NCI-H2227 treated with DMSO at 0.1 percent for 48 hours (cell line): ENCODE results near the gene BRCA1.

Experiments
- DNase-seq: peaks from one replicate; lab custom pipeline; 2025; lab: John Stamatoyannopoulos, UW

The BRCA1 gene

DNA sequence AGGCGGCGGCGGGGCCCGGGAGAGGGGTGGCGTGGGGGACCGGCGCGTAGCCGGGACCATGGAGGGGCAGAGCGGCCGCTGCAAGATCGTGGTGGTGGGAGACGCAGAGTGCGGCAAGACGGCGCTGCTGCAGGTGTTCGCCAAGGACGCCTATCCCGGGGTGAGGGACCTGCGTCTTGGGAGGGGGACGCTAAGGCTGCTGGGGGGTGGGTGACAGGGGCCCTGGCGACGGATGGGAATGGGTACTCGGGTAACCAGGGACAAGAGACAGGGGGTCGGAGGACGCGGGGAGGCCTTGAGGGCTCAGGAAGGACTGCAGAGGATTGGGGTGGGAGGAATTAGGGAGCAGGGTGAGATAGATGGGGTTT, 99.9 kb downstream of the BRCA1 start:
- DNase-seq = no peak

- DNase-seq = peak; percentile 88
Observed at GRCh38 chr17:43024407-43025289, 100.5 kb downstream of the BRCA1 start, which contains the start of gene RND2. Gene RND2, plus strand, starts transcription at chr17:43025231. Its CDS starts 117 bp downstream, at chr17:43025348.

DNA sequence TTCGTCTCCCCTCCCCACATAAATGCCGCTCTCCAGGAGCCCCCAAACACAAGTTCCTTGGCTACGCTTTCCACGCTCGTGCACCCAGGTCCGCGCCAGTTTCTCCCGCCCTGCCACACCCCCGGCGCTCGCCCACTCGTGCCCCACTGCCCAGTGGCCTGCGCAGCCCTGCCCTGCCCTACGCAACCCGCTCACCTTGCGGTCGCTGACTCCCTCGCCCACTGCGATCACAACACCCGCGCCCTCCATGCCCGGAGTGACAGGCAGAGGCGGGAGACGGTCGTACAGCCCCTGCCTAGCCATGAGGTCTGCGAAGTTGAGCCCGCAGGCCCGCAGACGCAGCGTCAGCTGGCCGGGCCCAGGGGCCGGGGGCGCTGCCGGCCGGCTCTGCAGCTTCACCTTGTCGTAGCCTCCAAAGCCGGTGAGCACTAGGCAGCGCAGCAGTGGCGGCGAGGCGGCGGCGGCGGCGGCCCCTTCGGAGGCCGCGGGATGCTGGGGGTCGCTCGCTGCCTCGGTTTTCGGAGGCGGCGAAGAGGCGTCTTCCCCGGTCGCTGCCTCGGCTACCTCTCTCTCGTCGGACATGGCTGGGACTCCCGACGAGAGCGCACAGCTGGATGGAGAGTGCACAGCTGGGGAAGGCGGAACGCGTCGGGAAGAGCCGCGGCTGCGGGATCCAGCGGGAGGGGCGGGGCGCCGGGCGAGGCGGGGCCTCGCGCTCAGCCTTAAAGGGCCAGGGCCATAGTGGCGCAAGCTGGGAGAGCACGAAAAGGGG, 103.2 kb downstream of the BRCA1 start, which contains the start of gene VAT1:
TSS of gene VAT1 (minus strand) at position 645 of the 772 bp plus-strand sequence. CDS start at position 582, 63 bp downstream.
- DNase-seq = peak; percentile 78

DNA sequence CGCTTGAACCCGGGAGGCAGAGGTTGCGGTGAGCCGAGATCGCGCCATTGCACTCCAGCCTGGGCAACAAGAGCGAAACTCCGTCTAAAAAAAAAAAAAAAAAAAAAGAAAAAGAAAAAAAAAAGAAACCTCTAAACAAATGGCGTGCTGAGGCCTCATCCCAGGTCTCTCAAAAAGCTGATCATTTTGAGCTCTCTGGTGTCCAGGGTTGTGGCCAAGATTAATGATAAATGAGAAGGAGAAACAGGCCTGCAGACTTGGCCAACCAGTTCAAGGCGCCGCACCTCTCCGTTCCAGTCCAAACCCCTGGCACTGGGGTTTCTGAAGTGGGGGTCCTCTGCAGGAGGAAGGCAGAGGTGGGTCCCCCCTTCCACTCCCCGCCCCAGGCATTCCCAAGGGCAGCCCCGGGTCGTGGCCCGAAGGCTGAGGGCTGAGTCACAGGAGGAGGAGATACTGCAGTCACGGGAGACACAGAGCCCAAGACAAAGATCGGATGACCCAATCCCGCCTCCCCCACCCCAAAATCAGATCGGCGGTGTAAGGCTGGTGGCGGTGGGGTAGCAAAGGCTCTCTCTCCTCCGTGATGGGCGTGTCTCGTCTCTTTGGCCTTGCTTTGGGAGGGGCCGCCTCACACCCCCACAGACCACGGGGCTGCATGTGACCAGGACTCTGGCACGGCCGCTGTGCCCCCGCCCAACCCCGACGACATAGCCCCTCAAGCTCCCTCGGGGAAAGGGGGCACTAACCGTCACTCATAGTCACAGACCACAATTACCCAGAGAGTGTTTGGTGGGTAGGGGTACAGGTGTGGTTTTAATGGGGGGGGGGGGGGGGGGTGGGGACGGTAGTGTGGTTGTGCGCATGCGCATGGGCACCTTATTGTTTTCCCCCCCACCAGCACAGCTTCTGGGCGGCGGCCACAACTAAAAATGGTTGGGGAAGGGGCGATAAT, 104.1 kb downstream of the BRCA1 start:
- peak; percentile 49 for DNase-seq

- no peak for DNase-seq
Observed at GRCh38 chr17:43020030-43020621, 105.0 kb downstream of the BRCA1 start.

DNA sequence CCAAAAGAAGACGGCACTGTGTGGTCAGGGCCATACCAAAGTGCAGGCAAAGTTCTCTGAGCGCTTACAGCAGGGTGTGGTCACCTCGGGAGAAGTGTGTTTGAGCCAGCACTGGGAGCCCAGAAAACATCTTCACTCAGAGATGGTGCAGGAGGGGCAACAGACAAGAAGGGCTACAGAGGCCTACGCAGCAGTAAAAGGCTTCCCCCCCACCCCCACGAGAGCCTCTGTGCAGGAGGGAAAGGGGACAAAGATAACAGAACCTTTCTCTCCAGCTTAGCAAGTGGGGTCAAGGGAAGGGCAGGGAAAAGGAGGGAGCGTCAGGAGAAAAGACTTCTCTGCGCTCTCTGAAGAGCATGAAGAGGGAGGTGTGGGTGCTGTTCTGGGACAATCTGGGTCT, 105.7 kb downstream of the BRCA1 start:
- no peak for DNase-seq

DNA sequence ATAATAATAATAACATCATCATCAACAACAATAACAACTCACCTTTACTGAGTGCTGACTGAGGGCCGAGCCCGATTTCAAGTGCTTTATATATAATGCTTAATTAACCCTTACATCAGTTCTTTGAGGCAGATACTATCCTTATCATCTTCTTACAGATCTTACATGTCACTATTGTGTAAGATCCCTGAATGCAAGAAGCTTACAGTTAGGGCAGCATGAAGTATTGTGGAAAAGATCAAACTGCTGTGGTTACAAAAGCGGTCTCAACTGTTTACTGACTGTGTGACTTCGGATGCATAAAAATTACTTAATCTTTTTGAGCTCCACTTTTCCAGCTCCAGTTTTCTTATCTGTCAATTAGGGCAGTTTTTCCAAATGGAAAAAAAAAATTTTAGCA, 106.2 kb downstream of the BRCA1 start:
- no peak for DNase-seq

- DNase-seq = peak; percentile 35
Observed at GRCh38 chr17:43018008-43018853, 106.9 kb downstream of the BRCA1 start.

DNA sequence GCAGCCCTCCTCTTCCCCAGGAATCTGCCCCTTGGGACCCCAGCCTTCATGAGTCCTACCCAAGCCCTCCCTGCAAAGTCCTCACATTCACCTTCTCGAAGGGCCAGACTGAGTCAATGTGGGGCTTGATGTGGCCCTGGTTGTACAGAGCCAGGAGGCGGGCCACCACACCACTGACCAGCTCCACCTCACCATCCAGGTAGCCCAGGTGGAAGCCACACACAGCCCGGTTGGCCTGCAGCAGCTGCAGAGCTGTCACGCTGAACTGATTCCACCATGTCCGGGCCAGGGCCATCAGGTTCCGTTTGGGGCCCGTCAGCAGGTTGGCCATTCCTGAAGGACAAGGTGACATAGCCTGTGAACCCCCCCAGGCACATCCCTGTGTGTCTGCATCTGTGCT, 108.9 kb downstream of the BRCA1 start:
- DNase-seq = no peak

- no peak for DNase-seq
Observed at GRCh38 chr17:43015579-43015978, 109.6 kb downstream of the BRCA1 start.

GRCh38 chr17:43014649-43015542, 110.3 kb downstream of the BRCA1 start:
- no peak for DNase-seq

DNA sequence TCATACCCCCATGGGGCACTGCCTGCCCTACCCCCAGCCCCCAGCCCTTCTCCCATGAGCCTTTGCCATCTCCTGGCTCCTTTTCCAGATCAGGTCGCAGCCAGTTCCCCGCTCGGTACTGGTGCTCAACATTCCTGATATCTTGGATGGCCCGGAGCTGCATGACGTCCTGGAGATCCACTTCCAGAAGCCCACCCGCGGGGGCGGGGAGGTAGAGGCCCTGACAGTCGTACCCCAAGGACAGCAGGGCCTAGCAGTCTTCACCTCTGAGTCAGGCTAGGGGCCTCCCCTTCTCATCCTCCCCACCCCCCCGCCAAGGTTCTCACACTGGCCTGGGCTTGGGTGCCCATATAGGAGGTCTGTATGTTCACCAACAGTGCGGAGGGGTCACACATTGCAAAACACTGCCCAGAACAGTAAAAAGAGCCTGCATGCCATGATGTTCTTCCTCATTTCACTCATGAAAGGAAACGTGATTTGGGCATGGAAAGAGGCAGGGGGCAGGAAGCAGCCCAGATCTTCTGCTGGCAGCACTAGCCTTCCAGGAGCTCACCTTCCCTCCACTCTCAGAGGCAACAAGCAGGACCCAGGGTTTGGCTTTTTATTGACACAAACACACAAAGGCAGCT, 111.0 kb downstream of the BRCA1 start:
- DNase-seq = no peak

DNA sequence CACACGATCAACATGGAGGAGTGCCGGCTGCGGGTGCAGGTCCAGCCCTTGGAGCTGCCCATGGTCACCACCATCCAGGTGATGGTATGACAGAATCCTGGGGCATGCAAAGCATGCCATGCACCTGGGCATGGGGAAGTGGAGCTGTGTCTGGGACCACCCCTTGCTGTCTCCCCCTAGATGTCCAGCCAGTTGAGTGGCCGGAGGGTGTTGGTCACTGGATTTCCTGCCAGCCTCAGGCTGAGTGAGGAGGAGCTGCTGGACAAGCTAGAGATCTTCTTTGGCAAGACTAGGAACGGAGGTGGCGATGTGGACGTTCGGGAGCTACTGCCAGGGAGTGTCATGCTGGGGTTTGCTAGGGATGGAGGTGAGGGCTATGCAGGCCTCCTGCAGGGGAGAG, 111.9 kb downstream of the BRCA1 start:
- no peak for DNase-seq

DNA sequence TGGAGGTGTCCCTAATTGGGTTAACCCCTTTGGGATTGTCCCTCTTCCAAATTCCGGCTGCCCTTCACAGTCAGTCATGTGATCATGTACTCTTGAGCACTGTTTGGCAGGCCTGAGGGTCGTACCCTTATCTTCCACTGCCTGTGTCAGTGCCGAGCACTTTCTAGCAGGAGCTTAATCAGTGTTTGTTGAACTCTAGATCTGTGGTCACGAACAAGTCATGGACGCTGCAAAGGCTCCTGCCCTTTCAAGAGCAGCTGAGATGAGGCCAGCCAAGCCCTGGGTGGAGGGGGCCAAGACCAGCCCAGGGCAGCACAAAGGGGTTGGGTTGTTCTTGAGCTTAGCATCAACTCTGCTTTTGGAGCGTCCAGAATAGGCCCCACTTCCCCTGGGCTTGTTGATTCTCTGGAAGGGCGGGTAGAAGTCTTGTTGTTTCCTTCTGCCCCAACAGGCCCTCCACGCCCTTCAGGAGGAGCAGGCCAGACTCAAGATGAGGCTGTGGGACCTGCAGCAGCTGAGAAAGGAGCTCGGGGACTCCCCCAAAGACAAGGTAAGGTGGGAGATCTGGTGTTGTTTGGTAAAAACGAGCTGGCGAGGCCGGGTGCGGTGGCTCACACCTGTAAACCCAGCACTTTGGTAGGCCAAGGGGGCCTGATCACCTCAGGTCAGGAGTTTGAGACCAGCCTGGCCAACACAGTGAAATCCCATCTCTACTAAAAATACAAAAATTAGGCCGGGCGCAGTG, 113.3 kb downstream of the BRCA1 start:
- DNase-seq = no peak

- DNase-seq = no peak
Observed at GRCh38 chr17:43010667-43011308, 114.4 kb downstream of the BRCA1 start.

DNA sequence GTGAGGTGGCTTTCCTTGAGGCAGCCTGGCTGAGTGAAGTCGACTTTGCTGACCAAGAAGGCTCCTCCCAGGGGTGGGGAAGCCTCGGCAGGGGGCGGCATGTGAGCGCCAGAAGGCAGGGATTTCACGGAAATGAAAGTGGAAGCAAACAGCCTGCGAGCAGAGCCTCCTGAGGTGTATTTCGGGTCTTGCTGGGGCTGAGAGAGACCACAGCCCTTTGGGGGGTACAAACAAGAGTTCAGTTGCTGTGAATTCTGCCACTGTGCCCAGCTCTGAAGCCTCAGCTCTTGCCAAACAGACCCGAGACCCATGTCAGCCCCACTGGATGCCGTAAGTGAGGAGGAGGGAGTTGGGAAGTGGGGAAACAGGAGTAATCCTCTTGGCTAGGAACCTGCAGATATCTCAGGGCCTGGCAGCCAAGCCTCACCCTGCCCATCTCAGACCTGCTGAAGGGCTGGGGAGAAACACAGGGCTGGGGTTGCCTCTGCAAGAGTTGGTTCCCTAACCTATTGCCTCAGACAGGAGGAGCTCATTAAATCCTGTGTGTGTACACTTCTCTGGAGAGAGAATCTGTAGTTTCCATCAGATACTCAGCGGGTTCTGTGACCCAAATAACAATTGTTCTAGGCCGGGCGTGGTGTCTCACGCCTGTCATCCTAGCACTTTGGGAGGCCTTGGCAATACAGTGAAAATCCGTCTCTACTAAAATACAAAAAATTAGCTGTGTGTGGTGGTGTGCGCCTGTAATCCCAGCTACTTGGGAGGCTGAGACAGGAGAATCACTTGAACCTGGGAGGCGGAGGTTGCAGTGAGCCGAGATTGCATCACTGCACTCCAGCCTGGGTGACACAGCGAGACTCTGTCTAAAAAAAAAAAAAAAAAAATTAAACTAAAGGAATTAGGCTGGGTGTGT, 118.3 kb downstream of the BRCA1 start, which contains the start of gene IFI35:
TSS of gene IFI35 (plus strand) at position 146 of the 913 bp plus-strand sequence. CDS start at position 310, 164 bp downstream.
- DNase-seq = peak; percentile 68
